OCI-LY3 (cell line): Measurements from ENCODE around the gene HSD17B11.

Source experiments
- EZH2phosphoT487 ChIP-seq: fragments of 200-600 bp; shearing (Covaris generic); IDR thresholded peaks from 2 replicates; pipeline ENCODE4 v1.6.1; 2018; ENCODE audit warnings: antibody characterized with exemption, mixed run types, low read depth
- TF ChIP-seq, protein P1 (sequence below): fragments of 200-600, 300-600 bp; sonication (generic); IDR thresholded peaks from 2 replicates; pipeline ENCODE4 v1.5.1; 2014; ENCODE audit warnings: antibody characterized with exemption, low read length, low read depth

GRCh38 chr4:87330761-87331160, 60.2 kb downstream of the HSD17B11 start:
- no peak for TF ChIP-seq EZH2phosphoT487
- TF ChIP-seq, protein P1, sequence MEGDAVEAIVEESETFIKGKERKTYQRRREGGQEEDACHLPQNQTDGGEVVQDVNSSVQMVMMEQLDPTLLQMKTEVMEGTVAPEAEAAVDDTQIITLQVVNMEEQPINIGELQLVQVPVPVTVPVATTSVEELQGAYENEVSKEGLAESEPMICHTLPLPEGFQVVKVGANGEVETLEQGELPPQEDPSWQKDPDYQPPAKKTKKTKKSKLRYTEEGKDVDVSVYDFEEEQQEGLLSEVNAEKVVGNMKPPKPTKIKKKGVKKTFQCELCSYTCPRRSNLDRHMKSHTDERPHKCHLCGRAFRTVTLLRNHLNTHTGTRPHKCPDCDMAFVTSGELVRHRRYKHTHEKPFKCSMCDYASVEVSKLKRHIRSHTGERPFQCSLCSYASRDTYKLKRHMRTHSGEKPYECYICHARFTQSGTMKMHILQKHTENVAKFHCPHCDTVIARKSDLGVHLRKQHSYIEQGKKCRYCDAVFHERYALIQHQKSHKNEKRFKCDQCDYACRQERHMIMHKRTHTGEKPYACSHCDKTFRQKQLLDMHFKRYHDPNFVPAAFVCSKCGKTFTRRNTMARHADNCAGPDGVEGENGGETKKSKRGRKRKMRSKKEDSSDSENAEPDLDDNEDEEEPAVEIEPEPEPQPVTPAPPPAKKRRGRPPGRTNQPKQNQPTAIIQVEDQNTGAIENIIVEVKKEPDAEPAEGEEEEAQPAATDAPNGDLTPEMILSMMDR = no peak
